H9 (cell line): ENCODE data around the gene HUS1B. TPM values are rescaled to one million over a fixed set of nuclear protein-coding genes. Genes with fewer than 3 reads are reported as not detected.

Experiments used
- DNase-seq: peaks from one replicate; pipeline ENCODE4 v3.0.0-alpha.2; 2017
- H2AFZ ChIP-seq: one replicate; pipeline ENCODE4 v1.6.1; 2013; ENCODE audit warnings: mild to moderate bottlenecking, low read length, control low read depth, moderate library complexity
- H2AK5ac ChIP-seq: 2 replicates; pipeline ENCODE4 v1.6.1; 2013; ENCODE audit warnings: low read length, control low read depth, mixed read lengths; ENCODE audit not compliant: insufficient read length
- H2BK120ac ChIP-seq: one replicate; pipeline ENCODE4 v1.6.1; 2013; ENCODE audit warnings: low read depth, mild to moderate bottlenecking, low read length, control low read depth, inconsistent platforms; ENCODE audit not compliant: poor library complexity, severe bottlenecking
- H2BK12ac ChIP-seq: 2 replicates; pipeline ENCODE4 v1.6.1; 2013; ENCODE audit warnings: low read length, control low read depth, mixed read lengths, low read depth; ENCODE audit not compliant: insufficient read length
- H2BK15ac ChIP-seq: 2 replicates; pipeline ENCODE4 v1.6.1; 2013; ENCODE audit warnings: low read depth, low read length, control low read depth
- H2BK20ac ChIP-seq: one replicate; pipeline ENCODE4 v1.6.1; 2013; ENCODE audit warnings: low read depth, mild to moderate bottlenecking, low read length, control low read depth, inconsistent platforms; ENCODE audit not compliant: poor library complexity, severe bottlenecking
- H2BK5ac ChIP-seq: 2 replicates; pipeline ENCODE4 v1.6.1; 2013; ENCODE audit warnings: low read length, control low read depth, mixed read lengths; ENCODE audit not compliant: insufficient read length
- H3K14ac ChIP-seq: 2 replicates; pipeline ENCODE4 v1.6.1; 2013; ENCODE audit warnings: low read length, control low read depth; ENCODE audit not compliant: insufficient read depth
- H3K18ac ChIP-seq: 2 replicates; pipeline ENCODE4 v1.6.1; 2013; ENCODE audit warnings: low read depth, mild to moderate bottlenecking, mixed read lengths, low read length, control low read depth; ENCODE audit not compliant: insufficient read length
- H3K23ac ChIP-seq: 2 replicates; pipeline ENCODE4 v1.6.1; 2013; ENCODE audit warnings: low read length, control low read depth, mixed read lengths, low read depth; ENCODE audit not compliant: insufficient read length
- H3K23me2 ChIP-seq: 2 replicates; pipeline ENCODE4 v1.6.1; 2013; ENCODE audit warnings: low read depth, mild to moderate bottlenecking, mixed read lengths, low read length, control low read depth; ENCODE audit not compliant: insufficient read length, poor library complexity, severe bottlenecking
- H3K27ac ChIP-seq: 2 replicates; pipeline ENCODE4 v1.5.1; 2013; ENCODE audit warnings: low read length, control low read depth, mixed read lengths, low read depth; ENCODE audit not compliant: insufficient read length
- H3K27me3 ChIP-seq: 2 replicates; pipeline ENCODE4 v1.6.1; 2013; ENCODE audit warnings: low read length, control low read depth, inconsistent platforms; ENCODE audit not compliant: insufficient read depth
- H3K4ac ChIP-seq: 2 replicates; pipeline ENCODE4 v1.6.1; 2013; ENCODE audit warnings: low read depth, mild to moderate bottlenecking, control low read depth, inconsistent platforms, low read length, moderate library complexity
- H3K4me1 ChIP-seq: 2 replicates; pipeline ENCODE4 v1.6.1; 2013; ENCODE audit warnings: low read length, control low read depth, inconsistent platforms; ENCODE audit not compliant: insufficient read depth
- H3K4me2 ChIP-seq: 2 replicates; pipeline ENCODE4 v1.6.1; 2013; ENCODE audit warnings: low read length, control low read depth, mixed read lengths; ENCODE audit not compliant: insufficient read length, insufficient read depth
- H3K56ac ChIP-seq: 2 replicates; pipeline ENCODE4 v1.6.1; 2013; ENCODE audit warnings: low read depth, mild to moderate bottlenecking, mixed read lengths, low read length, control low read depth; ENCODE audit not compliant: insufficient read length
- H3K79me1 ChIP-seq: 2 replicates; pipeline ENCODE4 v1.6.1; 2013; ENCODE audit warnings: low read depth, mild to moderate bottlenecking, moderate library complexity, low read length, control low read depth, inconsistent platforms; ENCODE audit not compliant: insufficient read depth, poor library complexity, severe bottlenecking
- H3K79me2 ChIP-seq: 2 replicates; pipeline ENCODE4 v1.6.1; 2013; ENCODE audit warnings: low read length, control low read depth, inconsistent platforms; ENCODE audit not compliant: insufficient read depth
- H3K9ac ChIP-seq: 2 replicates; pipeline ENCODE4 v1.6.1; 2013; ENCODE audit warnings: low read length, control low read depth, mixed read lengths; ENCODE audit not compliant: insufficient read length; ENCODE audit errors: extremely low read depth
- H3K9me3 ChIP-seq: one replicate; pipeline ENCODE4 v1.6.1; 2013; ENCODE audit warnings: low read depth, low read length, inconsistent platforms; ENCODE audit not compliant: control insufficient read depth
- H3T11ph ChIP-seq: one replicate; pipeline ENCODE4 v1.6.1; 2013; ENCODE audit warnings: mild to moderate bottlenecking, low read length, control low read depth, inconsistent platforms
- H4K20me1 ChIP-seq: one replicate; pipeline ENCODE4 v1.6.1; 2013; ENCODE audit not compliant: control insufficient read depth, insufficient read length, insufficient read depth
- H4K5ac ChIP-seq: 2 replicates; pipeline ENCODE4 v1.6.1; 2013; ENCODE audit warnings: low read depth, mild to moderate bottlenecking, mixed read lengths, low read length, control low read depth; ENCODE audit not compliant: insufficient read length
- H4K8ac ChIP-seq: replicated peaks from 2 replicates; pipeline ENCODE4 v1.6.1; 2013; ENCODE audit warnings: low read length, control low read depth, mixed read lengths, low read depth; ENCODE audit not compliant: insufficient read length
- H4K91ac ChIP-seq: 2 replicates; pipeline ENCODE4 v1.6.1; 2013; ENCODE audit warnings: low read depth, mild to moderate bottlenecking, moderate library complexity, mixed read lengths, low read length, control low read depth; ENCODE audit not compliant: insufficient read length
- H3K27ac Mint-ChIP-seq, 3 experiments: 2 replicates in 2 of 3; 3 replicates in 1 of 3; pipeline ENCODE4 v1.8.0; 2020 to 2021; ENCODE audit warnings: mixed read lengths in 3 of 3, mild to moderate bottlenecking in 1 of 3, moderate library complexity in 1 of 3
- H3K27me3 Mint-ChIP-seq: 2 replicates; pipeline ENCODE4 v1.8.0; 2021; ENCODE audit warnings: low read depth, mild to moderate bottlenecking, moderate library complexity, mixed read lengths
- H3K36me3 Mint-ChIP-seq, 3 experiments: 2 replicates in 2 of 3; 3 replicates in 1 of 3; pipeline ENCODE4 v1.8.0; 2020 to 2021; ENCODE audit warnings: low read depth in 3 of 3, mixed read lengths in 3 of 3; ENCODE audit not compliant: insufficient read depth in 1 of 3
- H3K4me1 Mint-ChIP-seq, 2 experiments: 2 replicates each; pipeline ENCODE4 v1.8.0; 2020; ENCODE audit warnings: mixed read lengths in 2 of 2
- H3K4me3 Mint-ChIP-seq, 2 experiments: 2 replicates in 1 of 2; 3 replicates in 1 of 2; pipeline ENCODE4 v1.8.0; 2020 to 2021; ENCODE audit warnings: mild to moderate bottlenecking in 2 of 2, mixed read lengths in 2 of 2, moderate library complexity in 1 of 2
- H3K9me3 Mint-ChIP-seq, 2 experiments: 2 replicates in 1 of 2; 3 replicates in 1 of 2; pipeline ENCODE4 v1.8.0; 2020; ENCODE audit warnings: mild to moderate bottlenecking in 2 of 2, mixed read lengths in 2 of 2, moderate library complexity in 1 of 2
- CTCF ChIP-seq: fragments of 200-600 bp; sonication (generic); conservative IDR thresholded peaks from 3 replicates; pipeline ENCODE4 v1.8.0; 2021; ENCODE audit warnings: antibody characterized with exemption, mild to moderate bottlenecking
- WGBS: extraction: QIAGEN DNeasy Blood & Tissue Kit; methylation state at CpG from one replicate; pipeline ENCODE4 v1.1.7; 2013; ENCODE audit warnings: missing lambda C conversion rate, low lambda C conversion rate, mixed read lengths; ENCODE audit not compliant: insufficient read length; ENCODE audit errors: extremely low coverage; 5-methylcytosine and 5-hydroxymethylcytosine counted together
- total RNA-seq: library from RNA; stranded (reverse); gene quantifications from 2 replicates; pipeline ENCODE4 v1.2.1, GENCODE V29; 2021

HUS1B gene
- total RNA-seq, 1 experiment from 2014 or later: 0.96 TPM

- Histone ChIP-seq H3K9ac (no peak overlapping the region), H3K79me1 (peaks cover 3% of the 10 kb centered on the region), H2BK20ac (no peak overlapping the region), H2BK15ac (no peak overlapping the region), H3K4ac (no peak overlapping the region), H3K14ac (no peak overlapping the region), H3K23ac (no peak overlapping the region), H3K27me3 (no peaks in the 10 kb centered on the region), H4K8ac (no peak overlapping the region), H3T11ph (no peak overlapping the region), H3K23me2 (no peaks in the 10 kb centered on the region), H3K9me3 (no peaks in the 10 kb centered on the region), H3K4me1 (peaks cover 20% of the 10 kb centered on the region), H4K20me1 (no peaks in the 10 kb centered on the region), H3K18ac (no peak overlapping the region), H3K27ac (no peak overlapping the region), H3K56ac (no peak overlapping the region), H3K4me2 (no peak overlapping the region), H4K91ac (no peak overlapping the region), H2AFZ (no peak overlapping the region), H4K5ac (no peak overlapping the region), H2AK5ac (no peak overlapping the region), H3K79me2 (peaks cover 12% of the 10 kb centered on the region; the same call in 1 of the 2 replicates), H2BK12ac (no peak overlapping the region), H2BK5ac (no peak overlapping the region), H2BK120ac (no peak overlapping the region)
- Mint-ChIP-seq H3K4me3 (no peak overlapping the region), H3K9me3 (peaks cover 7 to 13% of the 10 kb centered on the region in 2 experiments; a peak in 4 of 5 replicates), H3K27me3 (no peaks in the 10 kb centered on the region), H3K27ac (peak overlapping the region in 1 of 3 experiments; percentile 48; a peak in 2 of 7 replicates), H3K4me1 (peaks cover 55 to 60% of the 10 kb centered on the region in 2 experiments), H3K36me3 (peaks cover 11 to 15% (median 14%) of the 10 kb centered on the region in 3 experiments)
- TF ChIP-seq CTCF: no peak
- WGBS: no CpG with 5 or more reads among the region's 4 CpGs
- DNase-seq: no peak
These were observed 21.0 kb upstream of the HUS1B start for GRCh38 chr6:677919-678318.
